VCaP (cell line): ENCODE measurements around the gene COPS9.

Source experiments
- H3K27ac ChIP-seq: fragments of 450-650 bp; 2 replicates; pipeline ENCODE4 v1.5.1; 2017
- CTCF ChIP-seq: fragments of 450-650 bp; conservative IDR thresholded peaks from 2 replicates; pipeline ENCODE4 v1.5.1; 2017; ENCODE audit warnings: mild to moderate bottlenecking, moderate library complexity

The COPS9 gene

GRCh38 chr2:240146141-240146561 lies 10.0 kb upstream of the COPS9 start:
- TF ChIP-seq CTCF: no peak
- no peak overlapping the region for H3K27ac ChIP-seq

GRCh38 chr2:240145461-240145860 lies 9.4 kb upstream of the COPS9 start:
- no peak for TF ChIP-seq CTCF
- no peak overlapping the region for H3K27ac ChIP-seq

- no peak for TF ChIP-seq CTCF
- no peak overlapping the region for H3K27ac ChIP-seq
Measured at GRCh38 chr2:240144649-240145261, 8.7 kb upstream of the COPS9 start.

- peak; percentile 91 for TF ChIP-seq CTCF
- H3K27ac ChIP-seq: no peak overlapping the region
Measured at GRCh38 chr2:240143801-240144648, 7.9 kb upstream of the COPS9 start.

GRCh38 chr2:240143276-240143675 lies 7.2 kb upstream of the COPS9 start:
- no peak for TF ChIP-seq CTCF
- H3K27ac ChIP-seq: no peak overlapping the region

GRCh38 chr2:240142859-240143258 lies 6.8 kb upstream of the COPS9 start:
- no peak overlapping the region for H3K27ac ChIP-seq
- no peak for TF ChIP-seq CTCF

- no peak overlapping the region for H3K27ac ChIP-seq
- TF ChIP-seq CTCF: no peak
Measured at GRCh38 chr2:240142256-240142775, 6.2 kb upstream of the COPS9 start.
